Iris pigment epithelial cell (primary cell): Measurements from ENCODE around the gene EN2.

ENCODE experiments used
- DNase-seq: peaks from one replicate; pipeline ENCODE4 v3.0.0-alpha.2; 2011; ENCODE audit warnings: low read depth

The EN2 gene

DNA sequence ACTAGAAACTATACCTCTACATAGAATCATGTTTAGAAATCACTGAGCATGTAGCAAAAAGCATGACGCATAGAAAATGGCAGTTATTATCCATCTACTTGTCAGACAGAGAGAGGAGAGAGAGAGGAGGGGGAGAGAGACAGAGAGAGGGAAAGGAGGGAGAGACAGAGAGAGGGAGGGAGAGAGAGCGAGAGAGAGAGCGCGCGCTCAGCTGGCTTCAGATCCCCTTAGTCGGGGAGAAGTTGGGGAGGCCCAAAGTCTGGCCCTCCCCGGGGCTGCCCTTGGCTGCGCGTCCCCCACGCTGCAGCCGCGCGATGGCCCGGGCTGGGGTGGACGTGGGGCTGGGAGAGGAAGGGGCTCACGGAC lies 51.4 kb downstream of the EN2 start:
- no peak for DNase-seq

DNA sequence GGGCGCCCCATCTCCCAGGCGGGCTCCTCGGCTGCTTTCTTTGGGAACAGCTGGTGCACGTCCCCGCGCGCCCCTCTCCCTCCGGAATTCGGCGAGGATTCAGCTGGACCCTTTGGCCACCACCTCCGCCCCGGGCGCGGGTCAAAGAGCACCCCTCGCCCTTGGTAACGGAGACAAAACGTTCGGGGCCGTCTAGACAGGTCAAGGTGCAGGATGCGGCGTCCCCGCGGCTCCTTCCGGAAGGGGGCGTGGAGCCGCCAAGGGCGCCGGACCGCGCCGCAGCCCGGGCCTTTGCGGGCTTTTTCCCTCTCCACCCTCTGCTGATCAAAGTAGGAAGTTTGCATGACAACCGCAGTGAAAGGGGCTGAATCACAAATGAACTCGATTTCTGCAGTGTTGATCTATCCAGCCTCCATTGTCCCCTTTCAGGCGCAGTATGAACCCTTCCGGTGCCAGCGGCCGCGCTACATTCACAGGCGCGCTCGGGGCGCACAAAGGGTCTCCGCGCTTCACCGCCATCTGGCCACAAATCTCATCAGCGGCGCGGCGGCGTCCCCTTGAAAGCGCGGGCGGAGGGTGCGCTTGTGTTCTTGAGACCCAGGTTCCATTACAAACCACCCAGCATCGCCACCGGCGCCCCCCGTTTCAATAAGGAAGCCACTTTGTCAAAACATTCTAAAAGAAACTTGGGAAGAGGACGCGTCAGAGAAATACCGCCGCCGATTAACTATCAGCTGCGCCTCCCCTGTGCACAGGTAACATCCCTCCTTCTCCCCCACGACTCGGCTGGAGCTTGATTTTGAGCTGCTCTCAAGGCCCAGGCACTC lies 52.0 kb downstream of the EN2 start:
- DNase-seq, result no peak

DNA sequence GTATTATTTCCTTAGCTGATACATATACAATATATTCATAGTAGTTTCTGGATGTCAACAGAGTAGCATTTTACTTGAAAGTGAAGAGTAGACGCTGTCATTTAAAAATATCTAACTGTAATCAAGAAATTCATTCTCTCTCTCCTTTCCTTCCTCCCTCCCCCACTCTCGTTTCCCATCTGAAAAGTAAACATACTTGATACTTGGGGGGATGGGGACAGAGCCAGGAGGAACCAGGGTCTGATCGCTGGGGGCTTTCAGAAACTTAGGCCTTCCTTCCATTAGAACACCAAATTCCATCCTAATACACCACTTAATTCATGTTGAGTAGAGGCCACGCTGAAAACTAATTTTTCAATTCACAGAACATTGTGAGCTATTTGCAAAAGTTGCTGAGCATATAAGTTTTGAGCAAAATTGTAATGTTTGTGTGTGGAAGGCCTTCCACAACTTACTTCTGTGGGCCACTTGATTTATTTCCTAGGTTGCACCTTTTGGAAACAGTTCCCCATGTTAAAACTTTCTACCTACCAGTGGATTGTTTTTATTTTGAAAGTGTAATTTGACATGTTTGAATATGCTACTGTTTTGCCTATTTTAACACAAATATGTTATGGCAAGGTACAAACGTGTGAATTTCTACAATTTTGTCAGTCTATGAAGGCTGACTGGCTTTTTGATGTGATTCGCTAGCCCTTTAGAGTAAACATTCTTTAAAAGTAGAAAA lies 53.2 kb downstream of the EN2 start:
- no peak for DNase-seq

DNA sequence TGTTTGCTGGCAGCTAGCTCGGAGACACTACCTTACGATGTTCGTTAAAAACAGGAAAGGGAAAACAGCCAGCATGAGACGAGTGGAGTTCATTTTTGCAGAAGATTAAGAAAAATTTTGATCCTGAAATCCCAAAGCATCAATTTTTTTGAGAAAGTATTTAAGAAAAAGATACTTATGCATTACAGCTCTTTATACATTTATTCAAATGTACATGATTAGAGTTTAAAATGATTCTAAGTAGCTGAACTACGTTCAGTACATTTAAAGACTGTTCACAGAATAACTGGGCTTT lies 53.7 kb downstream of the EN2 start:
- no peak for DNase-seq

DNA sequence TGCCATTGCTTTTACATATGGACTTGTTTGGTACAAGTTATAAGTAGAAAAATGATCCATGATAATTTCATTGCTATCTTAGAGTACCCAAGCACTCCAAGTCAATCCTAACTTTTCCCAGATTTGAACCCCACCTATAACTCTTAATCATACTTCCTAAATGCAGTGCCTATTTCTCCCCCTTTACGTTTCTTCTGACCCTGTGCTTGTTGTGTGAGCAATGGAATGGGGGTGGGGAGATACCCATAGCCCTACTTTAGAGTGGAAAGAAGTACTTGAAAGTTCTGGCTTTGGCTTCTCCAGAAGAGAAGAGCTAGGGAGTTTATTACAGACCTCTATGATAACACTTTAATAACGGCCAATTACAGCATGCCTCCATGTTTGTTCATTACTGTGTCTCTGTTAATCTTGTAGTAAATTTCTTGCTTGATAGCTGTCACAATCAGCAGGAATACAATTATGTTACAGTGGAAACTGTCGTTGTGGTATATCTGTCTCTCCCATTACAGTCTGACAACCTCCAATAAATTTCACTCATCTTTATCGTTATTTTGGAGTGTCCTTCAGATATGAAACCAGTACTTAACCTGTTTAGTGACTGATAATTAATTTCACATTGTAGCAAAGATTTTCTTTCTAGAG lies 54.4 kb downstream of the EN2 start:
- no peak for DNase-seq

DNA sequence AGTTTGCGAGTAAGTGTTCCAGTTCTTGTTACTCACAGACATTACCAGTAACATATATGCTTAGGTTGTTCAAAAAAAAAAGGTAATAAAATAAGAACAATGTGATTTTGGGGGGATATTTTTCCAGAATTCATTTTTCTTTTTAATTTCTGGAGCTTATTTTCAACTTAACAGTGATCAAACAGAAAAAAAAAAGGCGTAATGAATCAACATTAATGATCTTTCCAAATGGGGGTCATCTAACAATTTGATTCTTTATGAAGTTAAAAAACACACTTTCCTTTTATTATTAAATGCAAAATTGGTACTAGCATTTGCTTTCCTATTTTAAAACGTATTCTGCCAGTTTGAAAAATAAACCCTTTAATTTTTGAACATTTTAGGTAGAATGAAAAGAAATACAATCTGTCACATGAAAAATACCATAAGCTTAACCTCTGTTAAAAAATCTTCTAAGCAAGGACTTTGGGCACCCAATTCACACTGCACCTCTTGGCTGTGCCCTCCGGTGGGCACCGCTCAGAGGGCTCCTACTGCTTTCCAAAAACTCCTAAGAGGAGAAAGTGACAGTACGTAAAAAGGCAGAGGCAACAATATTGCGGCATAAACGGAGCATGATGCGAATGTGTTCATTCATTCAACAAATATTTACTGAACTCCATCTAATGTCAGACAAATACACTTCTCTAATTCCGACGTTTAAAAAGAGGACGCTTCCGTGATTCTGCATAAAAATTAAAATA lies 55.8 kb downstream of the EN2 start:
- no peak for DNase-seq

DNA sequence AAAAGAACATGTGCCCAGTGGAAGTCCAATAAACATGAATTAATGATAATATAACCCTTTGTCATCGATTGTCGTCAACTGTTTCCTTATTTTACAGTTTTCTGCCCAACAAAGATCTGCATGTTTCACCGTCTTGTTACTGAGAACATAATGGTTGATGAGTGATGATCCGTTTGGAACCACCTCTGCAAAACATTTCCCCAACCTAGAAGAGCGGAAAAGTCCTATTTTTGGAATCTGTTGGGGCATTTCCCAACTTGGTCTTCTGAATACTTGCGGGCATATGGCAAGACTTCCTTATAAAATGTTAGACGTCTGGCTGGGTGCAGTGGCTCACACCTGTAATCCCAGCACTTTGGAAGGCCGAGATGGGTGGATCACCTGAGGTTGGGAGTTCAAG lies 56.4 kb downstream of the EN2 start:
- no peak for DNase-seq
